HG03571 (cell line): ENCODE measurements around the gene PLPP7.

ENCODE experiments used
- ATAC-seq: cut with Tn5 transposase; IDR thresholded peaks from one replicate; pipeline ENCODE4 v1.9.1; 2021; ENCODE audit not compliant: unreplicated experiment

The PLPP7 gene

DNA sequence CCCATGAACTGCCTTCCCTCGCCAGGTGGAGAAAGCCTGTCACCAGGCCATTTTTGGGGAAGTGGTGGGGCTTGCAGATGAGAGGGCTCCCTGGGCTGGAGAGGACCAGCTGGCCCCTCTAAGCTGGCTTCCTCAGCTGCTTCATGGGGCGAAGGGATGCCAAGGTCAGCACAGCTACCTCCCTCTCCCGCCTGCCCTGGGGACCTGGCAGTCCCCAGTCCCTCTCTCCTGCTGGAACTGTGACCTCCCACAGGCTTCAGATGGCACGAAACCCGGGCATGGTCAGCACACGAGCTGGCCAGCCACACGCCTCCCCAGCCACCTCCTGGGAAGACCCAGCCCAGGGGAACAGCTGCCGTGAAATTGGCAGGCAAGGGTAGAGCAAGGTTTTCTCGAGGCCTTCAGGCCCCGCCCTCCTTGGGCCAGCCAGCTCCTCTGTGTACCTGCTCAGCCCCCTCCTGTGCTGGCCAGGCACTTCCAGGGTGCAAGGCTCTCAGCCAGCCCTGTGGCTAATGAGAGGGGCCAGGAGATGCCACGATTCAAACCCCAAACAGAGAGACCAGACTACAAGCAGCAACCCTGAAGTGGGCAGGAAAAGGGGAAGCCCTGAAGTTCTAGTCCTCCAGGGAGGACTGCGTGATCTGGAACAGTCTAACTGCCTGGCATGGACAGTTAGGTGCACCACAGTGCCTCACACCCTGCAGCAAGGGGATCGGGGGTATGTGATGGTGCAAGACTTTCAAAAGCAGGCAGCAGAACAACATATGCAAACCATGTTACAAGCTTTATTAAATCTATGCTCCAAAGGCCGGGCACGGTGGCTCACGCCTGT, 12.9 kb downstream of the PLPP7 start:
- no peak for ATAC-seq

DNA sequence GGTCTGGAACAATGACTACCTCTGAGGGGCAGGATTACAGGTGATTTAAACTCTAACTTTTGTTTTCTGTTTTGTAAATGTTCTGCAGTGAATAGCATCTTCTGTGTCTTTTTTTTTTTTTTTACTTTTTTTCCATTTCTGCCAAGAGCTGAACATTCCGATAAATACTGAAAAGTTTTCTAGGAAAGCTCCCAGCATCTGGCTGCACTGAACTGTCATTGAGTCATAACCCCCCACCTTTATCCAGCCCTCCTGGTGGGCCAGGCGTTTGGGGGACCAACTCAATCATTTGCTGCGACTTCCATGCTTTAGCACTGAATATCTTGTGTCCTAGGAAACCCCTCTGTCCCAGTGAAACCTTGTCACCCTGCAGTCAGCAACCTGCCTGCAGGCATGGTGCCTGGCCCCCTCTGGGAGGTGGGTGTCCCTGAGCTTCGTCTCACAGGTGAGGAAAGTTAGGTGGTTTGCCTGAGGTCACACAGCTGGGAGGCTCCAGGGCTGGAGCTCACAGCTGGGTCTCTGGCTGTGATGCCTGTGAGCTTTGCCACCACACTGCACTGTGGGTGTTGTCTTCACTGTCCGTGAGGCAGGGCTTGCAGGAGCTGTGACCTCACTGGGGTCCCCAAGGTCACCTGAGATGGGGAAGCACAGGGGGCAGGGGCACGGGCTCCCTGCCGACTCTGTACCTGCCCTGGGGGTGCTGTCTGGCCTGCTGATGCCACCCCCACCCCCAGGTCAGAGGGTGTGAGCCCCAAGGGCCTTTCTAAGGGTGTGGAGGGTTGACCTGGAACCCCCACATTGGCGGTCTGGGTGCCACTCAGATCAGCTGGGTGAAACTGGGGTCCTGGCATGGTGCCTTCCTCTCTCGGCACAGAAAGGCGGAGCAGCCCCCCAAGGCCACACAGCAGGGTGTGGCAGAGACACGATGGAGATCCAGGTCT, 14.1 kb downstream of the PLPP7 start:
- ATAC-seq = no peak

DNA sequence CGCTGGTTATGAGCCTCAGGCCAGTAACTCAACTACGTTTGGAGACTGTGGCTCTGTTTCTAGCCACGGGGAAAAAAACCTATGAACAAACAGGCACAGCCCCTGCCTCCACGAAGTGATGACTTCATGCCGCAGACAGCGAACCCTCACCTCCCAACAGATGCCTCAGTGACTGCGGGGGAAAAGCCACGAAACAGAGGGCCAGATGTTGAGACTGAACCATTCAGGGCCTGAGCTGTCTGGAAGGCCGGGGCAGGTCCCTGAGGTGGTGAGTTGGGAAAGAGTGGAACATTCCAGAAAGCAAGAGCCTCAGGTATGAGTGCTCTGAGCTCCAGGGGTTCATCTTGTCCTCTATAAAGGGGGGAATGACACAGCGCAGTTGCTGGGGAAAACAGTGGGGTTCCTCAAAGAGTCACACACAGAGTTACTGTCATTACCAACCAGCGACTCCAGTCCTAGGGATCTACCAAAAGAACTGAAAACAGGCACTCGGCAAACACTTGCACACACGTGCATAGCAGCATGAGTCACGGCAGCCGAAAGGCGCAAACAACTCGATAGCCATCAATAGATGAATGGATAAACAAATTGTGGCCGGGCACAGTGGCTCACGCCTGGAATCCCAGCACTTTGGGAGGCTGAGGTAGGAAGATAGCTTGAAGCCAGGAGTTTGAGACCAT, 15.3 kb downstream of the PLPP7 start:
- ATAC-seq = no peak

DNA sequence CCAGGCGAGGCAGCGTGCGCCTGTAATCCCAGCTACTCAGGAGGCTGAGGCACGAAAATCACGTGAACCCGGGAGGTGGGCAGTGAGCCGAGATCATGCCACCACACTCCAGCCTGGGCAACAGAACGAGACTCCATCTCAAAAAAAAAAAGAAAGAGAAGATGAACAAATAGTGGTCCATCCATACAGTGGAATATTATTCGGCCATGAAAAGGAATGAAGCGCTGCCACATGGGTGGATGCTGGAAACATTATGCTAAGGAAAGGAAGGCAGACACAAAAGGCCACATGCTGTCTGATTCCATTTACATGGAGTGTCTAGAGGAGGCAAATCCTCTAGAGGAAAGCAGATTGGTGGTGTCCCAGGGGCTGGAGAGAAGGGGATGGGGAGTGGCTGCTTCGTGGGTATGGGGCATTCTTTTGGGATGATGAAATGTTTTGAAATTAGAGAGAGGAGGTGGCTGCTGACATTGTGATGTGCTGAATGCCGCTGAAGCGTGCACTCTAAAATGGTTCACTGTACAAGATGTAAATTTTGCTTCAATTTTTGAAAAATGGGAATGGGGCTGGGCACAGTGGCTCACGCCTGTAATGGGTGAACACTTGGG, 17.0 kb downstream of the PLPP7 start:
- no peak for ATAC-seq

DNA sequence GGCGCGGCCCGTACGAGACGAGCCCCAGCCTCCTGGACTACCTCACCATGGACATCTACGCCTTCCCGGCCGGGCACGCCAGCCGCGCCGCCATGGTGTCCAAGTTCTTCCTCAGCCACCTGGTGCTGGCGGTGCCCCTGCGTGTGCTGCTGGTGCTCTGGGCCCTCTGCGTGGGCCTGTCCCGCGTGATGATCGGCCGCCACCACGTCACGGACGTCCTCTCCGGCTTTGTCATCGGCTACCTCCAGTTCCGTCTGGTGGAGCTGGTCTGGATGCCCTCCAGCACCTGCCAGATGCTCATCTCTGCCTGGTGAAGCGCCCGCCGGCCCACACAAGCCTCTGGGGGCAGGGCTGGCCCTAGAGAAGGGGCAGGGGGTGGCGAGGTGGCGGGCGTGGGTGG, 18.5 kb downstream of the PLPP7 start:
- ATAC-seq = no peak

DNA sequence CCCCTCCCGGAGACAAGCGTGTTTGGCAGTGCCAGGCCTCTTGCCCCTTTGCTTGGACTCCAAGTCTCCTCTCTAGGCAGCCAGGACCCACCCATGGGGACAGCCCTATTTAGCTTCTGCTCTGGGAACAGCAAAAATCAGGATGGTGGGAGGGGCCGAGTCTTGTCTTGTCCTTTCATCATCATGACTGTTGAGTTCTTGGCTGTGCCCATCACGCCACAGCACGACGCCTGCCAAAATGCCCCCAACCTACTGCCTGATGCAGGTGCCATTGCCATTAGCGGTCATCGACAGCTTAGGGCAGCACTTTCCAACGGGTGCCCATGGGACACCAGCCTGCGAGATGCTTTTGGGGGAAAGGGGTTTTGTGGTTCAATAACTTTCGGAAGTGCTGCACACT, 18.9 kb downstream of the PLPP7 start:
- no peak for ATAC-seq

DNA sequence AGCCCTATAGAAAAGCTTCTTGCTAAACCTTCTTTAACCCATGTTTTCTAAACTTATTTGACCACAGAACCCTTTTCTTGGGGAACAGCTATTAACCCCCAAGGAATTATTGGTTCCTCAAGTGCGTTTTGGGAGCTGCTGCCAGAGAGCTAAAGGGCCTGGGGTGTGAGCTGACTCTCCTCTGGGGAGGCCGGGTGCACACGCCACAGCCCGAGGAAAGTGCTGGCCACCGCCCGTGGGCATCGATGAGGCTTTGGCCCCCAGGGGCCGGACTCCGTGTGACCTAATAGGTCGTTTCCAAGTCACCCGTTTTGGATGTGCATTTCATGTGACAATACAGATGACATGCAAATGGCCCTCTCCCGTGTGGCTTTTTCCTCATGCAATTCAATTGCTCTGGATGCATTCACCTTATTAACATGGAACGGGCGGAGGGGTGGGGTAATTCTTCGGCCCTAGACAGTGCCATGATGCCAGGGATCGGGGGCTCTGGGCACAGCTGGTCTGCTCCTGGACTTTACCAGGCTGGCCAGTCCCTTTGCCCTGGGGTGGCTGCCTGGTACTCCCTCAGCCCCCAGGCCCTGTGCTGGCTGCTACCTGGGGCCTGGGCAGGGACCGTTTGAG, 19.5 kb downstream of the PLPP7 start:
- no peak for ATAC-seq

DNA sequence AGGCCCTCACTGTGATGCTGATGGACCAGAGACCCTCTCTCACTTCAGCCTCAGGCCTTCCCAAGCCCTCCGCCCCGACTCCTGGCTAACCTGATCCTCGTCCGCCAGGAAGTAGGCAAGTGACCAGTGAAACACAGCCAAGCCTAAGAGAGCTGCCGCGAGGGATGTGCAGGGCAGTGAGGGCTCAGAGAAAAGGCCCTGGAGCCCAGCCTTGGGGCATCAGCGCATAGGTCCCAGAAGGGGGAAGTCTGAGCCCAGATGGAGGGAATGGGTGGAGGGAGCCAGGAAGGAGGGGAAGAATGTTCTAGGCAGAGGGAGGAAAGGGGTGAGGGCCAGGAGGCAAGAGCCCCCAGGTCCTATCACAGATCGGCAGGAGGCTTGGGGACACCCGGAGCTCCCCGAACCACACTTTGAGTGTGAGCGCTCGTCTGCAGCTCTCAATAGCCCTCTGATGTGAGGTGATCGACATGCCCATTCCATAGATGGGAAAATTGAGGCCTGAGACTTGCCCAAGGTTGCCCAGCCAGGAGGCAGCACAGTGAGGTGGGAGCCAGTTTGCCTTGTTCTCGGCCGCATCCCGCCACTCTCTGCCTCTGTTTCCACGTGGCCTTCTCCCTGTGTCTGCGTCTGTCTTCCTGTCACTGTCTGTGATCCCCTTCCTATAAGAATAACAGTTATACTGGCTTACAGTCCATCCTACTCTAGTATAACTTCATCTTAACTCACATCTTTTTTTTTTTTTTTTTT, 20.2 kb downstream of the PLPP7 start:
- ATAC-seq = no peak

DNA sequence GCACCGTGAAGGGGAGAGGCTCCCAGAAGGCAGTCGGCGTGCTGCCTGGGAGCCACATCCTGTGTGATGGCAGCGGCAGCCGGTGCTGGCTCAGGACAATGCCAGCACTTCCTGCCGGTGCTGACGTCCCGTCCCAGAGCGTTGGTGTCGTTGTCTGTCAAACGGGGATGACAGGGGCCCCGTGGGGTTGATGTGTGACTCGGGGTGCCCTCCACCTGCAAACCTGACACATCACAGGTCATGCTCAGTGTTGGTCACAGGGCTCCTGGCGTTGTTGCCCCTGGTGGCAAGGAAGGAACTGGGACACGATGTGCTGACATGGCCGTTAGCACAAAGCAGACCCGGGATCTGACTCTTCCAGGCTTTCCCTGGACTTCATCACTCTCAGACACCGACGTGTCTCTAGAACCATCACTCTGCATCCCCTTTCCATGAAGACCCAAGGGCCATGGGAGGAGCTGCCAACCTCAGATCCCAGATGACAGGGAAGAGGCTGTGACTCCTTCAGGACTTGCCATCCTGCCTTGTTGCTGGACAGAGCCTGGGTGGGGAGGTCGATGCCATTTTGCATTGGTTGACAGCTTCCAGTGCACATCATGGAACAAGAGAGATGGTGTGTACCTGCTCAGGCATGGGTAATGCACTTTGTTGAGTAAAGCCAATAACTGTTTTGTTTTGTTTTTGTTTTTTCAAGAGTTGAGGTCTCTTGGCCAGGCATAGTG, 21.5 kb downstream of the PLPP7 start:
- no peak for ATAC-seq

DNA sequence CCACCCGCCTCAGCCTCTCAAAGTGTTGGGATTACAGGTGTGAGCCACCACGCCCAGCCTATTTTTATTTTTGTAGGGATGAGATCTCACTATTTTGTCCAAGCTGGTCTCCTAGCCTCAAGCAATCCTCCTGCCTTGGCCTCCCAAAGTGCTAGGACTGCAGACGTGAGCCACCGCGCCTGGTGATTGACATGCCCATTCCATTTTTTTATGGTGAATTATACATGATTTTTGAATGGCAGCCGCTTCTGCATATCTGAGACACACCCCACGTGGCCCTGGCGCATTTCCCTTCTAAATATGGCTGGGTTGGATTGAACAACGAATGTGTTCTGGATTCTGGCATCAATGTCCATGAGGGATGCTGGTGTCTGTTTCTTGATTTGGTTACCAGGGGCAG, 22.7 kb downstream of the PLPP7 start:
- no peak for ATAC-seq

DNA sequence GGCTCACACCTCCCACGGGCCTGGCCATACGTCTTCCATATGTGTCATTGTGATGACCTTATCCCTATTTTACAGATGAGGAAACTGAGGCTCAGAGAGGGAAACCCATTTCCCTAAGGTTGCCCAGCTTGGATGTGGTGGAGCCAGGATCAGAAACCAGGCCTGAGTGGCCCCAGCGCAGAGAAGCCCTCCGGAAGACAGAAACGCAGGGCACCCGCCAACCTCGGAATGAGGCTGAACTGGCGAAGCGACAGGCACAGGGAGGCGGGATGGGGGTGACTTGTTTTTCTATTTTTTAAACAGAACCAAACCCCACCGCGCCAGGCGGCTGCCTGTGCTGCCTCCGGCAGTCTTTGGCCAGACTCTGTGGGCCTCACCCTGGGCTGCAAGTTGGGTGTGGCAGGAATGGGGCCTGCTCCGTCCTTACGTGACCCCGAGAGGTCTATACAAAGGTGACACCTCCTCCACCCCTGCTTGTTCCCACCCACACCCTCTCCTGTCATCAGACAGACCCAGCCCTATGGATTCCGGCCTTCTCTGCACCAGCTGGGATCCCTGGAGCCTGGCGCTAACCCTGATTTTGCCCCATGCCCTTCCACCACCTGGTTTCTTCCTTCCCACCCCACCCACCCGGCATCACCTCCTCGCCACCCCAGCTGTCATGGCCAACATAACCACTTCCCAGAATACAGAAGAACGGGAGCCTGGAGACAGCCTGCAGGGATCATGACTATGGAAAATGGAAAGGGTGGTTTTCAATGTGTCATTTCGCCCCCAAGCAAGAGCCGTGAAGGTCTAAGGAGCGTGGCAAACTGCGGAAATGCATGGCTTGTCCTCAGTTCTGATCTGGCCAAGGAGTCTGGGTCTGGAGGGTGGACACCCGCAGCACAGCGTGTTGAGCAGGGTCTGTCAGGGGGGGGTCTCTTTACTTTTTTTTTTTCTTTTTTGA, 23.6 kb downstream of the PLPP7 start:
- no peak for ATAC-seq

DNA sequence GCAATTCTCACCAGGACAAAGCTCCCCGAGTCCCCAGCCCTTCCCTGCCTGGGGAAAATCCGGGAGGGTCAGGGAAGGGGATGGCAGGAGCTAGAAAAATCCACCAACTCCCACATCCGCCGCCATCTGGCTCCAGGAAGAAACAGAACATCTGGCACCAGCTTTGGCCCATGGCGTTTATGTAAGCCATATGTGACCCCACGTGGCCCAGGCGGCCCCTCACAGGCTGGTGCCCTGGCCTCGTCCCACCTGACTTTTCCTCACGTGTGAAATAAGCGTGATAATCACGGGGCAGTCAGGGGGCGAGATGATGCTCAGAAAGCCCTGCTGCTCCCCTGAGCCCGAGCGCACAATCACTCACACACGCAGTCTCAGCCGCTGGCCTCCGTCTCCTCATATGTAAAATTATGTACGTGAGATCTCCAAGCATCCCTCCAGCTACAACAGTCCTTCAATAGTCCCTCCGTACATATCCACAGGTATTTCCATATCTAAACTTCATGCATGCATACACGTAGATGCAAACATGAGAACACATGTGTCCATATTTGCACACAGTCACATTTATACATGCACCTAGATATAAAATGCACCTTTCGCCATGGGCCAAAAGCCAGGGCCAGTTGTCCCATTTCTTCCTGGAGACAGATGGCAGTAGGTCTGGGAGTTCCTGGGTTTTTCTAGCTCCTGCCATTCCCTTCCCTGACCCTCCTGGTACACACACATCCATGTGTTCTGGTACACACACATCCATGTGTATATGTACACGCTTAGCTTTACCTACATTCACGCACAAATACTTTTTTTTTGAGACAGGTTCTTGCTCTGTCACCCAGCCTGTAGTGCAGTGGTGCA, 28.9 kb downstream of the PLPP7 start:
- no peak for ATAC-seq

DNA sequence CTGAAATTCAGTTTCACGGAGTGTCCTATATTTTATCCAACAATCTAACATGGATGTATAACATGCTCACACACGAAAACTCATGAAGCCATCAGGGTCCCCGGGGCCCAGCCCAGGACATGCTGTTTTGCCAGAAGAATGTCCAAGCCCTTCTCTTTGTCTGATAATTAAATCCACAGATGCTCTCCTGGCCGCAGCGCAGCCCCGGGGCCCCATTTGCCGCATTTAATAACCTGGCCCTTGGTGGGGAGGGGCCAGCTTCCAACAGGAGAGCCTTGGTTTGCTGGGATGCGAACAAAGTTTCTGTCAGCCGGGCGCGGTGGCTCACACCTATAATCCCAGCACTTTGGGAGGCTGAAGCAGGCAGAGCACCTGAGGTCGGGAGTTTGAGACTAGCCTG, 30.0 kb downstream of the PLPP7 start:
- ATAC-seq = no peak

DNA sequence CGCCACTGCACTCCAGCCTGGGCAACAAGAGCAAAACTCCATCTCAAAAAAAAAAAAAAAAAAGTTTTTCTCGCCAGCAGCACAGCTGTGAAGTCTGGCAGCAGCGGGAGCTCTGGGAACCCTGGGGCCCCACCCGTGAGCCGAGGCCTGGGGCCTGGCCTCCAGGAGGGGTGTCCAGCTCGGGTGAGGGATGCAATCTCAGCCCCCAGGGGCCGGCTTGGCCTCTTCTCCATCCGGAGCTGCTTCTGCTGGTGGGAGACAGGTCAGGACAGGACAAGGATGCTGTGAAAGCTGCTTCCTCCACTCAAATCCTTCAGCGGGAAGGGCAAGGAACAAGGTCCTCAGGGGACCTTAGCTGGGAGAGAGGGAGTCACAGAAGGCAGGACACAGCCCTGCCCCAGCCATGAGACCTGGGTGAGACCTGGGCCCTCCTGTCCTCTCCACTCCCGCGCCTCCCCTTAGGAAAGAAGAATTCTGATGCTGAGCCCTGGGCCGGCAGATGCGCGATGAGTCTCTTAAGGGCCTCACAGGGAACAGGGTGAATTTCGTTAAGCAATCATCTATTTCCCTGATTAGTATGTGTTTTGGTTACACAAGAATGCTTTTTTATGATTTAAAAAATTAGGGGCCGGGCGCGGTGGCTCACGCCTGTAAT, 30.6 kb downstream of the PLPP7 start:
- no peak for ATAC-seq

DNA sequence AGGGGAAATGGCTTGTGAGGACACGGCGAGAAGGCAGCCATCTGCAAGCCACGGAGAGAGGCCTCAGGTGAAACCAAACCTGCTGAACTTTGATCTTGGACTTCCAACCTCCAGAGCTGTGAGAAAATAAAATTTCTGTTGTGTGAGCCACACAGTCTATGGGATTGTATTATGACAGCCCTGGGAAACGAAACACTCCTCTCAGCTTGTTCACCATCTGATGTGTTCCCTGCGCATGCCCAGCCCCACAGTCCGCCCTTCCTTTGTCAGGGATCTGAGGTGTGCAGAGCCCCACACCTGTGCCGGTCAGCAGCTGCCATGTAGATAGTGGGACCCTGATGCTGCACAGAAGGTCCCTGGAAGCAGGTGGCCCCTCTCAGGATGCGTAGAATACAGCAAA, 34.1 kb downstream of the PLPP7 start:
- no peak for ATAC-seq

DNA sequence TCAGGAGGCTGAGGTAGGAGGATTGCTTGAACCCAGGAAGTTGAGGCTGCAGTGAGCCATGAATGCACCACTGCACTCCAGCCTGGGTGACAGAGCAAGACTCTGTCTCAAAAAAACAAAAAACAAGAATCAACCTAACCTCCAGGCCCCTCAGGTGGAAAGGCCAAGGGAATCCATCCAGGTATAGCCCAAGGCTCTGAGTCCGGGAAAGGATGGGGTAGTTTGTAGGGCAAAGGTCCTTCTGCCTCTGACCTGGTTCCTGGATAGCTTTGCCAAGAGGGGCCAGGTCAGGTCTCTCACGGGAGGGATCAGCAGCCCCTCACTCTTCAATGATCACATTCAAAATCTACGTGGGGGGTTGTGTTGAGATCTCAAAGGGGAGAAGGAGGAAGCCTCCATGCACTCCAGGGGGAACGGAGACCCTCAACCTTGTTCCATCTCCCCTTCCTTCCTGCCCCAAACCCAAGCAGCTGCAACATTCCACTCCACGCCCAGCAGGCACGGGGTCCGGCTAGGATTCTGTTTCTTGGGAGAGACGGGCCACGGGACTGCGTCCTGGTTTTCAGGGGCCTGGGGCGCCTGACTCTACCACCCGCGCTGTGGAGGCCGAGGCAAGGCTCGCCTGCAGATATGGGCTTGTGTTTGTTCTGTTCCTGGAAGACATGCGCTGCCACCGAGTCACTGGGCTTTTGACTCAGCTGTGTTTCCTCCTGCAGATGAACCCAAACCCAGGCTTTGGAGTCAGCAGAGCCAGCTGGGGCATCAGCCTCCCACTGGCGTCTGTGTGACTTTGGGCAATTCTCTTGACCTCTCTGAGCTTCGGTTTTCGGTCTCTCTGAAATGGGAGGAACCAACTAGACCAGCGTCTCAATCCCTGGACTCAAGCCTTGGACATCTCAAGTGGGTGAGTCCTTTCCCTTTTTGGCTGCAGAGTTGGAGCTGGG, 35.5 kb downstream of the PLPP7 start:
- ATAC-seq = no peak
